A549 (cell line): ENCODE measurements around the gene EXOC3. TPM values are rescaled to one million over a fixed set of nuclear protein-coding genes. Genes with fewer than 3 reads are reported as not detected.
A peak's percentile ranks its signal among the peaks of the same experiment; 100 is the strongest.

ENCODE experiments used
- ATAC-seq, 2 experiments: fragments of 200-7000 bp in 1 of 2; fragments of >200 bp in 1 of 2; cut with Nextera tagmentation in 1 of 2; cut with Tn5 transposase in 1 of 2; 3 replicates each; pipeline versions ENCODE4 v1.8.0 to v1.9.1; 2018 to 2020; ENCODE audit warnings: mild to moderate bottlenecking in 1 of 2, moderate library complexity in 1 of 2
- CTCF ChIA-PET: fragments of 300-600 bp; sonication (Branson Sonifier 250); formaldehyde crosslinking; extraction: SDS; loops from one replicate; lab custom pipeline; 2021; ENCODE audit warnings: antibody characterized with exemption, inconsistent platforms; lab: Yijun Ruan, JAX
- POLR2A ChIA-PET: fragments of 350-600 bp; formaldehyde crosslinking; extraction: SDS; loops from one replicate; lab custom pipeline; 2021; ENCODE audit warnings: antibody characterized with exemption, inconsistent platforms; lab: Yijun Ruan, JAX
- DNase-seq, 2 experiments: peaks; one replicate each; pipeline versions ENCODE4 v3.0.0 to v3.0.0-alpha.2; 2011 to 2016; ENCODE audit warnings: low read depth in 1 of 2, low spot score in 1 of 2
- FAIRE-seq: peaks from 2 replicates; lab custom pipeline; 2011; peaks lifted over from hg19 to GRCh38; lab: Jason Lieb, UNC
- H3K27ac ChIP-seq, 2 experiments: fragments of >200 bp; sonication (Bioruptor Twin); formaldehyde crosslinking; 3 replicates each; pipeline ENCODE4 v1.5.1; 2016 to 2017
- H3K4me1 ChIP-seq: fragments of >200 bp; sonication (Bioruptor Twin); formaldehyde crosslinking; 3 replicates; pipeline ENCODE4 v1.6.1; 2016
- H3K4me2 ChIP-seq: fragments of >200 bp; sonication (Bioruptor Twin); formaldehyde crosslinking; 3 replicates; pipeline ENCODE4 v1.6.1; 2016
- H3K4me3 ChIP-seq: fragments of >200 bp; sonication (Bioruptor Twin); formaldehyde crosslinking; 3 replicates; pipeline ENCODE4 v1.5.1; 2016
- H3K9me3 ChIP-seq: fragments of >200 bp; sonication (Bioruptor Twin); formaldehyde crosslinking; 3 replicates; pipeline ENCODE4 v1.6.1; 2016
- BCL3 ChIP-seq: fragments of >200 bp; sonication (Bioruptor Twin); formaldehyde crosslinking; IDR thresholded peaks from 3 replicates; pipeline ENCODE4 v1.6.1; 2016
- BHLHE40 ChIP-seq: IDR thresholded peaks from 2 replicates; pipeline ENCODE4 v1.6.1; 2012; ENCODE audit warnings: low read depth, low read length, inconsistent platforms
- CBX2 ChIP-seq: fragments of 200-600 bp; sonication (generic); IDR thresholded peaks from 2 replicates; pipeline ENCODE4 v1.6.1; 2016; ENCODE audit warnings: low read depth, mild to moderate bottlenecking, borderline replicate concordance
- CHD4 ChIP-seq: fragments of 200-600 bp; sonication (generic); IDR thresholded peaks from 2 replicates; pipeline ENCODE4 v1.6.1; 2016; ENCODE audit warnings: antibody characterized with exemption, mild to moderate bottlenecking, borderline replicate concordance
- EP300 ChIP-seq, 2 experiments: fragments of >200 bp; sonication (Bioruptor Twin); formaldehyde crosslinking; IDR thresholded peaks; 2 replicates in 1 of 2; 3 replicates in 1 of 2; pipeline ENCODE4 v1.6.1; 2016 to 2017
- FOSB ChIP-seq: fragments of 250-450 bp; sonication (Bioruptor Pico); IDR thresholded peaks from 2 replicates; pipeline ENCODE4 v1.5.0; 2020; ENCODE audit warnings: mild to moderate bottlenecking, moderate library complexity
- GATA3 ChIP-seq: IDR thresholded peaks from 2 replicates; pipeline ENCODE4 v1.6.1; 2012; ENCODE audit warnings: borderline replicate concordance
- HDAC2 ChIP-seq: fragments of 200-600 bp; sonication (generic); IDR thresholded peaks from 2 replicates; pipeline ENCODE4 v1.6.1; 2016
- HOXA7 ChIP-seq: fragments of 250-450 bp; sonication (Bioruptor Pico); IDR thresholded peaks from 2 replicates; pipeline ENCODE4 v1.5.0; 2020; ENCODE audit warnings: mild to moderate bottlenecking, moderate library complexity
- JUNB ChIP-seq: fragments of >200 bp; sonication (Bioruptor Twin); formaldehyde crosslinking; IDR thresholded peaks from 2 replicates; pipeline ENCODE4 v1.6.1; 2016
- KDM1A ChIP-seq: fragments of 200-600 bp; sonication (generic); IDR thresholded peaks from 2 replicates; pipeline ENCODE4 v1.6.1; 2016; ENCODE audit warnings: low read depth, mild to moderate bottlenecking
- KDM5A ChIP-seq: fragments of 200-600 bp; sonication (generic); IDR thresholded peaks from 2 replicates; pipeline ENCODE4 v1.6.1; 2016; ENCODE audit warnings: antibody characterized with exemption, mild to moderate bottlenecking
- NPAS2 ChIP-seq: fragments of 250-450 bp; sonication (Bioruptor Pico); IDR thresholded peaks from 2 replicates; pipeline ENCODE4 v1.8.0; 2022; ENCODE audit warnings: mild to moderate bottlenecking, moderate library complexity, borderline replicate concordance
- PHF8 ChIP-seq: fragments of 200-600 bp; sonication (generic); IDR thresholded peaks from 2 replicates; pipeline ENCODE4 v1.6.1; 2016; ENCODE audit warnings: low read depth, mild to moderate bottlenecking, antibody characterized with exemption, moderate library complexity, borderline replicate concordance
- POLR2A ChIP-seq: IDR thresholded peaks from 2 replicates; pipeline ENCODE4 v1.6.1; 2012; ENCODE audit warnings: mild to moderate bottlenecking, low read length
- POLR2AphosphoS2 ChIP-seq: conservative IDR thresholded peaks from 2 replicates; pipeline ENCODE4 v1.6.1; 2012; ENCODE audit warnings: low read length, improper control_type of control experiment, inconsistent platforms
- RCOR1 ChIP-seq: fragments of 150-350 bp; IDR thresholded peaks from 2 replicates; pipeline ENCODE4 v1.6.1; 2014; ENCODE audit warnings: antibody characterized with exemption, low read length, low read depth
- REST ChIP-seq: fragments of 200-600 bp; sonication (generic); IDR thresholded peaks from 2 replicates; pipeline ENCODE4 v1.6.1; 2016; ENCODE audit warnings: antibody characterized with exemption, mild to moderate bottlenecking, moderate library complexity
- ZFP36 ChIP-seq: fragments of 450-650 bp; IDR thresholded peaks from 2 replicates; pipeline ENCODE4 v1.6.1; 2014; ENCODE audit warnings: borderline replicate concordance; ENCODE audit not compliant: partially characterized antibody
- ZSCAN20 ChIP-seq: fragments of 250-450 bp; sonication (Bioruptor Pico); IDR thresholded peaks from 2 replicates; pipeline ENCODE4 v1.8.0; 2022; ENCODE audit warnings: mild to moderate bottlenecking, moderate library complexity
- WGBS: methylation state at CpG from one replicate; pipeline ENCODE4 v1.1.6; 2017; ENCODE audit errors: missing lambda C conversion rate; 5-methylcytosine and 5-hydroxymethylcytosine counted together
- polyA plus RNA-seq, 4 experiments: library from polyadenylated mRNA; depleted of rRNA in 3 of 4; stranded (reverse); fragments of >200 nt; fragmentation: RNase III in 1 of 4; extraction: RNeasy Plus Mini Kit Qiagen cat#74134 plus additional on column Dnase treatment in 1 of 4; gene quantifications; 2 replicates in 3 of 4; 3 replicates in 1 of 4; pipeline ENCODE4 v1.2.3, GENCODE V29; 2011 to 2017
- TF ChIP-seq, protein P1 (sequence below): fragments of >200 bp; sonication (Bioruptor Twin); formaldehyde crosslinking; IDR thresholded peaks from 2 replicates; pipeline ENCODE4 v1.6.1; 2016
- TF ChIP-seq, protein P2 (sequence below): fragments of >200 bp; sonication (Bioruptor Twin); formaldehyde crosslinking; IDR thresholded peaks from 3 replicates; pipeline ENCODE4 v1.5.1; 2016
- TF ChIP-seq, protein P3 (sequence below): IDR thresholded peaks from 2 replicates; pipeline ENCODE4 v1.6.1; 2012; ENCODE audit warnings: low read depth, borderline replicate concordance

EXOC3 gene
- polyA plus RNA-seq, 2 of the 4 experiments (the other 2 are of a cell fraction): 20.0 to 33.6 TPM

DNA sequence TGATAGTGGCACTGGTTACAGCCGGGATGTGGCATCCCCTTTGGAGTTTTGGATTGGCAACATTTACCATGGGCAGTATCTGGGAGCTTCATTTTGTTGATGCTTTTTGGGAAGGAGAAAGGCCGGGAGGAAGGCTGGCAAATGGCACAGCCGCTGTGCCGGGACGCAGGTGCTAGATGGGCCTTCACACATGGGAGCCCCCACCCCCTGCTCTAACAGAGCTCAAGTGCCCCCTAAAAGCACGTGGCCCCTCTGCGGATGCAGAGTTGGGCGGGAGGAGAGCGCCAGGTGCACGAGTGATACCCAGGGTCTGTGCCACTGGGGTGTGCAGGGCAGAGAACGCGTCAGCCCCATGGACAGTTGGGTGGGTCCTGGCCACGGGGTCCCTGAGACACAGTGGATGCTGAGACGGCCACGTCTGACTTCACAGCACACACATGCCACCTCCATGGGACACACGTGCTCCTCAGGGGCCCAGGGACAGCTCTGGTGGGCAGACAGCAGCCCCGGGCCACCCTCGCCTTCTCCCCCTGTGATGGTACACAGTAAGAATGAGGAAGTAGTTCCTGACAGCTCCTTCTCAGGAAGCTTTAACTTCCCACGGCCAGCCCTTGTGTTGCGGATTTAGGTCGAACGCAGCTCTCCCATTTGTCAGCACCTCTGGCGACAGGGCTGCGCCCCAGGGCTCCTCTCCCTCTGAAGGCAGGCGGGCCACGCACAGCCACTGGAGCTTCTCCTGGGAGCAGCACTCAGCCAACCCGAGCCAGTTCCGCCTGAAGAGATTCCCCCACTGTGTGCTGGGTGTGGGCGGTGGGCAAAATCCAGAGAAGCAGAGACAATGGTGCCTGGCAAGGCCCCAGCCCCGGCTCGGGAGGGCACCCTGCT lies 70.5 kb downstream of the EXOC3 start:
- peak in 1 of 2 experiments; percentile 22; a peak in 2 of 6 replicates for ATAC-seq
- Histone ChIP-seq H3K27ac (no peak overlapping the region), H3K4me2 (no peak overlapping the region), H3K4me1 (no peaks in the 10 kb centered on the region), H3K4me3 (no peak overlapping the region), H3K9me3 (no peaks in the 10 kb centered on the region)
- DNase-seq: no peak
- CTCF ChIA-PET: no interaction called here
- TF ChIP-seq KDM5A (no peak), ZFP36 (no peak), HOXA7 (CRISPR knock-in tag) (no peak), CHD4 (no peak), PHF8 (no peak), CBX2 (no peak), KDM1A (no peak), FOSB (CRISPR knock-in tag) (no peak), REST (no peak), POLR2A (no peak)
- TF ChIP-seq, protein P1, sequence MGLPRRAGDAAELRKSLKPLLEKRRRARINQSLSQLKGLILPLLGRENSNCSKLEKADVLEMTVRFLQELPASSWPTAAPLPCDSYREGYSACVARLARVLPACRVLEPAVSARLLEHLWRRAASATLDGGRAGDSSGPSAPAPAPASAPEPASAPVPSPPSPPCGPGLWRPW: no peak
- TF ChIP-seq, protein P2, sequence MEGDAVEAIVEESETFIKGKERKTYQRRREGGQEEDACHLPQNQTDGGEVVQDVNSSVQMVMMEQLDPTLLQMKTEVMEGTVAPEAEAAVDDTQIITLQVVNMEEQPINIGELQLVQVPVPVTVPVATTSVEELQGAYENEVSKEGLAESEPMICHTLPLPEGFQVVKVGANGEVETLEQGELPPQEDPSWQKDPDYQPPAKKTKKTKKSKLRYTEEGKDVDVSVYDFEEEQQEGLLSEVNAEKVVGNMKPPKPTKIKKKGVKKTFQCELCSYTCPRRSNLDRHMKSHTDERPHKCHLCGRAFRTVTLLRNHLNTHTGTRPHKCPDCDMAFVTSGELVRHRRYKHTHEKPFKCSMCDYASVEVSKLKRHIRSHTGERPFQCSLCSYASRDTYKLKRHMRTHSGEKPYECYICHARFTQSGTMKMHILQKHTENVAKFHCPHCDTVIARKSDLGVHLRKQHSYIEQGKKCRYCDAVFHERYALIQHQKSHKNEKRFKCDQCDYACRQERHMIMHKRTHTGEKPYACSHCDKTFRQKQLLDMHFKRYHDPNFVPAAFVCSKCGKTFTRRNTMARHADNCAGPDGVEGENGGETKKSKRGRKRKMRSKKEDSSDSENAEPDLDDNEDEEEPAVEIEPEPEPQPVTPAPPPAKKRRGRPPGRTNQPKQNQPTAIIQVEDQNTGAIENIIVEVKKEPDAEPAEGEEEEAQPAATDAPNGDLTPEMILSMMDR: no peak
- WGBS: 57% methylated on average over 25 of the region's 31 CpGs
- POLR2A ChIA-PET: no interaction called here
- FAIRE-seq: no peak

- H3K4me1 ChIP-seq: no peaks in the 10 kb centered on the region
- no peak overlapping the region for H3K27ac ChIP-seq
- 77% methylated on average over 7 of the region's 12 CpGs for WGBS
- FAIRE-seq: no peak
- no peak overlapping the region for H3K4me3 ChIP-seq
- DNase-seq: no peak
- no peak for TF ChIP-seq EP300 (IDR thresholded peaks at IDR 0.05)
- TF ChIP-seq, protein P1: no peak
- ChIA-PET POLR2A (no interaction called here), CTCF (no interaction called here)
- H3K4me2 ChIP-seq: no peak overlapping the region
- H3K9me3 ChIP-seq: no peaks in the 10 kb centered on the region
- ATAC-seq: peak in 1 of 2 experiments; percentile 10; a peak in 2 of 6 replicates
Observed at GRCh38 chr5:514101-514485, 71.1 kb downstream of the EXOC3 start.

DNA sequence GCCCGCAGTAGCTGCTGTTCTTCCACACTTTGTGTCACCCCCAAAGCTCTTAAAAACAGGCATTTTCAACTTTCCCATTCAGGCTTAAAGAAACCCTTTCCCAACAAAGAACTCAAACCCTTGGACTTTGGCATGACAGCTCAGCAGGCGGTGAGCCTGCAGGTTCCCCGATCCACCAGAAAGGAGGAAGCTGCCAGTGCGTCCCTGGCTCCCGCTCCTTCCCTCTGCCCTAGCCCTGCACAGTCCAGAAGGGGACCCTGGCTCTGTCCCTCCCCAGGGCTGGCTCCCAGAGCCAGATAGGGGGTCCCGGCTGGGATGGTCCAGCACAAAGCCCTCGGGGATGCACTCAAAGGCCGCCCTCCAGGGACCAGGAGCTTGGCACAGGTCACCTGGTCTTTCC lies 71.7 kb downstream of the EXOC3 start:
- Histone ChIP-seq H3K4me3 (no peak overlapping the region), H3K9me3 (no peaks in the 10 kb centered on the region), H3K4me2 (no peak overlapping the region), H3K27ac (no peak overlapping the region), H3K4me1 (no peaks in the 10 kb centered on the region)
- ChIA-PET POLR2A (no interaction called here), CTCF (no interaction called here)
- ATAC-seq (peak in 1 of 2 experiments; percentile 42; a peak in 3 of 6 replicates), FAIRE-seq (no peak), DNase-seq (no peak)
- 43% methylated on average over 5 of the region's 8 CpGs for WGBS
- no peak for TF ChIP-seq GATA3
- TF ChIP-seq NPAS2 (CRISPR knock-in tag): no peak
- no peak for TF ChIP-seq JUNB
- TF ChIP-seq BHLHE40: no peak
- TF ChIP-seq HDAC2: no peak
- TF ChIP-seq, protein P3, sequence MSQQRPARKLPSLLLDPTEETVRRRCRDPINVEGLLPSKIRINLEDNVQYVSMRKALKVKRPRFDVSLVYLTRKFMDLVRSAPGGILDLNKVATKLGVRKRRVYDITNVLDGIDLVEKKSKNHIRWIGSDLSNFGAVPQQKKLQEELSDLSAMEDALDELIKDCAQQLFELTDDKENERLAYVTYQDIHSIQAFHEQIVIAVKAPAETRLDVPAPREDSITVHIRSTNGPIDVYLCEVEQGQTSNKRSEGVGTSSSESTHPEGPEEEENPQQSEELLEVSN: no peak
- TF ChIP-seq RCOR1: no peak
- TF ChIP-seq, protein P2: no peak
- no peak for TF ChIP-seq ZSCAN20 (CRISPR knock-in tag)
- TF ChIP-seq POLR2AphosphoS2: no peak
- no peak for TF ChIP-seq POLR2A
- no peak for TF ChIP-seq BCL3
